SK-N-SH (cell line): ENCODE results near the gene GOLPH3.

Experiments used
- EP300 ChIP-seq, 2 experiments: IDR thresholded peaks; 2 replicates each; pipeline versions ENCODE4 v1.4.0 to v1.6.1; 2012; ENCODE audit warnings: borderline replicate concordance in 1 of 2, low read depth in 1 of 2, low read length in 1 of 2
- EZH2phosphoT487 ChIP-seq: fragments of 200-600 bp; sonication (generic); IDR thresholded peaks from 2 replicates; pipeline ENCODE4 v1.6.1; 2017; ENCODE audit warnings: low read depth, mixed run types, mild to moderate bottlenecking, antibody characterized with exemption, moderate library complexity, borderline replicate concordance
- FOSL2 ChIP-seq: IDR thresholded peaks from 2 replicates; pipeline ENCODE4 v1.4.0; 2012; ENCODE audit warnings: low read depth, mild to moderate bottlenecking, moderate library complexity, borderline replicate concordance
- FOXM1 ChIP-seq: IDR thresholded peaks from 2 replicates; pipeline ENCODE4 v1.4.0; 2012; ENCODE audit warnings: low read depth, mild to moderate bottlenecking
- JUND ChIP-seq: IDR thresholded peaks from 2 replicates; pipeline ENCODE4 v1.4.0; 2012
- POLR2AphosphoS5 ChIP-seq: IDR thresholded peaks from 2 replicates; pipeline ENCODE4 v1.6.1; 2012; ENCODE audit warnings: low read depth, low read length
- RAD21 ChIP-seq: IDR thresholded peaks from 2 replicates; pipeline ENCODE4 v1.6.1; 2012; ENCODE audit warnings: mild to moderate bottlenecking, low read length
- RCOR1 ChIP-seq: fragments of 150-350 bp; IDR thresholded peaks from 2 replicates; pipeline ENCODE4 v1.6.1; 2017; ENCODE audit warnings: antibody characterized with exemption, low read length
- RFX5 ChIP-seq: IDR thresholded peaks from 2 replicates; pipeline ENCODE4 v1.6.1; 2012; ENCODE audit warnings: mild to moderate bottlenecking, improper control_type of control experiment, low read length
- SMC3 ChIP-seq: IDR thresholded peaks from 2 replicates; pipeline ENCODE4 v1.6.1; 2012; ENCODE audit warnings: low read depth, low read length, improper control_type of control experiment
- TAF1 ChIP-seq: IDR thresholded peaks from 2 replicates; pipeline ENCODE4 v1.6.1; 2012; ENCODE audit warnings: low read depth, mild to moderate bottlenecking, low read length, moderate library complexity, borderline replicate concordance
- TF ChIP-seq, protein P1 (sequence below): fragments of 200-600 bp; sonication (generic); IDR thresholded peaks from 2 replicates; pipeline ENCODE4 v1.6.1; 2017; ENCODE audit warnings: antibody characterized with exemption, mild to moderate bottlenecking, moderate library complexity
- TF ChIP-seq, protein P2 (sequence below): IDR thresholded peaks from 2 replicates; pipeline ENCODE4 v1.4.0; 2012; ENCODE audit warnings: low read depth, borderline replicate concordance
- TF ChIP-seq, protein P3 (sequence below): IDR thresholded peaks from 2 replicates; pipeline ENCODE4 v1.4.0; 2012; ENCODE audit warnings: low read depth

DNA sequence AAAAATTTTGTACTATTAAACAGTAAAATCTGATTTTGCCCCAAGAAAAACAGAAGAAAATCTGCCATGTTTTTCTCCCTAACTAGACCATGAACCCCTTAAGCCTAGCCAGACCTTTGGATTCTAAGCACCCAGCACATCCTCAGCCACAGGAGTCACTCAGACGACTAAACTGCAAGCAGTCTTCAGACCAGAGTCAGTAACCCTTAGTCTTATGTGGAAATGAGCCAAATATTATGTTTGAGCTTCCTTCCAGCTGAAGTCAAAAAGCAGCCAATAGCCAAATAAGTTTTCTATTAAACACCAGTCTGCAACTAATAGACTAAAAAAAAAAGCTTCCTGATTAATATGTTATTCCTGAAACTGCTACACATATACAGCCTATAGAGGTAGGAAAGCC, 47.4 kb downstream of the GOLPH3 start:
- TF ChIP-seq RFX5, result no peak
- TF ChIP-seq, protein P1, sequence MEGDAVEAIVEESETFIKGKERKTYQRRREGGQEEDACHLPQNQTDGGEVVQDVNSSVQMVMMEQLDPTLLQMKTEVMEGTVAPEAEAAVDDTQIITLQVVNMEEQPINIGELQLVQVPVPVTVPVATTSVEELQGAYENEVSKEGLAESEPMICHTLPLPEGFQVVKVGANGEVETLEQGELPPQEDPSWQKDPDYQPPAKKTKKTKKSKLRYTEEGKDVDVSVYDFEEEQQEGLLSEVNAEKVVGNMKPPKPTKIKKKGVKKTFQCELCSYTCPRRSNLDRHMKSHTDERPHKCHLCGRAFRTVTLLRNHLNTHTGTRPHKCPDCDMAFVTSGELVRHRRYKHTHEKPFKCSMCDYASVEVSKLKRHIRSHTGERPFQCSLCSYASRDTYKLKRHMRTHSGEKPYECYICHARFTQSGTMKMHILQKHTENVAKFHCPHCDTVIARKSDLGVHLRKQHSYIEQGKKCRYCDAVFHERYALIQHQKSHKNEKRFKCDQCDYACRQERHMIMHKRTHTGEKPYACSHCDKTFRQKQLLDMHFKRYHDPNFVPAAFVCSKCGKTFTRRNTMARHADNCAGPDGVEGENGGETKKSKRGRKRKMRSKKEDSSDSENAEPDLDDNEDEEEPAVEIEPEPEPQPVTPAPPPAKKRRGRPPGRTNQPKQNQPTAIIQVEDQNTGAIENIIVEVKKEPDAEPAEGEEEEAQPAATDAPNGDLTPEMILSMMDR, result no peak
- TF ChIP-seq EP300 (IDR thresholded peaks at IDR 0.05; ENCODE audit: borderline replicate concordance in 1 of 2, low read depth in 1 of 2, low read length in 1 of 2), result no peak
- TF ChIP-seq, protein P2, sequence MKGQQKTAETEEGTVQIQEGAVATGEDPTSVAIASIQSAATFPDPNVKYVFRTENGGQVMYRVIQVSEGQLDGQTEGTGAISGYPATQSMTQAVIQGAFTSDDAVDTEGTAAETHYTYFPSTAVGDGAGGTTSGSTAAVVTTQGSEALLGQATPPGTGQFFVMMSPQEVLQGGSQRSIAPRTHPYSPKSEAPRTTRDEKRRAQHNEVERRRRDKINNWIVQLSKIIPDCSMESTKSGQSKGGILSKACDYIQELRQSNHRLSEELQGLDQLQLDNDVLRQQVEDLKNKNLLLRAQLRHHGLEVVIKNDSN, result no peak
- no peak for TF ChIP-seq POLR2AphosphoS5
- no peak for TF ChIP-seq RCOR1
- TF ChIP-seq SMC3, result no peak
- TF ChIP-seq FOXM1, result no peak
- no peak for TF ChIP-seq FOSL2
- TF ChIP-seq JUND, result no peak
- TF ChIP-seq, protein P3, sequence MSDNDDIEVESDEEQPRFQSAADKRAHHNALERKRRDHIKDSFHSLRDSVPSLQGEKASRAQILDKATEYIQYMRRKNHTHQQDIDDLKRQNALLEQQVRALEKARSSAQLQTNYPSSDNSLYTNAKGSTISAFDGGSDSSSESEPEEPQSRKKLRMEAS, result no peak
- no peak for TF ChIP-seq EZH2phosphoT487
- TF ChIP-seq RAD21, result no peak
- TF ChIP-seq TAF1, result no peak
